ENCODE measurements around the gene CXCL10.
"Not testable (repeated sequence)": the region's sequence is repeated elsewhere in the genome, so short reads cannot be mapped to it uniquely, and the experiment has no call there.

DNA sequence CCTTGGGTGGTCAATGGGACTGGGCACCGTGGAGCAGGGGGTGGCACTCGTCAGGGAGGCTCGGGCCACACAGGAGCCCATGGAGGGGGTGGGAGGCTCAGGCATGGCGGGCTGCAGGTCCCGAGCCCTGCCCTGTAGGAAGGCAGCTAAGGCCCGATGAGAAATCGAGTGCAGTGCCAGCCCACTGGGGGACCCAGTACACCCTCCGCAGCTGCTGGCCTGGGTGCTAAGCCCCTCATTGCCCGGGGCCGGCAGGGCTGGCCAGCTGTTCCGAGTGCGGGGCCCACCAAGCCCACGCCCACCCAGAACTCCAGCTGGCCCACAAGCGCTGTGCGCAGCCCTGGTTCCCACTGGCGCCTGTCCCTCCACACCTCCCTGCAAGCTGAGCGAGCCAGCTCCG lies 20.0 kb upstream of the CXCL10 start:
- TF ChIP-seq POLR2A, POLR2AphosphoS5, TAF1 (IDR thresholded peaks at IDR 0.05; ENCODE audit: low read depth, low read length): not testable (repeated sequence)
